Fibroblast of lung (primary cell): ENCODE measurements around the gene PDK1.

Experiments
- EZH2 ChIP-seq: IDR thresholded peaks from 2 replicates; pipeline ENCODE4 v1.5.1; 2012; ENCODE audit warnings: low read length, control low read depth, mild to moderate bottlenecking; ENCODE audit errors: missing control alignments
- TF ChIP-seq, protein P1 (sequence below), 2 donors: IDR thresholded peaks in 1 of 2; conservative IDR thresholded peaks in 1 of 2; 1 replicate in 1 of 2; 2 replicates in 1 of 2; pipeline ENCODE4 v1.5.1; 2011 to 2012; ENCODE audit warnings: low read length in 2 of 2, control low read depth in 1 of 2, inconsistent platforms in 1 of 2, low read depth in 1 of 2, mild to moderate bottlenecking in 1 of 2

GRCh38 chr2:172607379-172607928, 51.6 kb downstream of the PDK1 start:
- TF ChIP-seq, protein P1, sequence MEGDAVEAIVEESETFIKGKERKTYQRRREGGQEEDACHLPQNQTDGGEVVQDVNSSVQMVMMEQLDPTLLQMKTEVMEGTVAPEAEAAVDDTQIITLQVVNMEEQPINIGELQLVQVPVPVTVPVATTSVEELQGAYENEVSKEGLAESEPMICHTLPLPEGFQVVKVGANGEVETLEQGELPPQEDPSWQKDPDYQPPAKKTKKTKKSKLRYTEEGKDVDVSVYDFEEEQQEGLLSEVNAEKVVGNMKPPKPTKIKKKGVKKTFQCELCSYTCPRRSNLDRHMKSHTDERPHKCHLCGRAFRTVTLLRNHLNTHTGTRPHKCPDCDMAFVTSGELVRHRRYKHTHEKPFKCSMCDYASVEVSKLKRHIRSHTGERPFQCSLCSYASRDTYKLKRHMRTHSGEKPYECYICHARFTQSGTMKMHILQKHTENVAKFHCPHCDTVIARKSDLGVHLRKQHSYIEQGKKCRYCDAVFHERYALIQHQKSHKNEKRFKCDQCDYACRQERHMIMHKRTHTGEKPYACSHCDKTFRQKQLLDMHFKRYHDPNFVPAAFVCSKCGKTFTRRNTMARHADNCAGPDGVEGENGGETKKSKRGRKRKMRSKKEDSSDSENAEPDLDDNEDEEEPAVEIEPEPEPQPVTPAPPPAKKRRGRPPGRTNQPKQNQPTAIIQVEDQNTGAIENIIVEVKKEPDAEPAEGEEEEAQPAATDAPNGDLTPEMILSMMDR (conservative IDR thresholded peaks at IDR 0.05 in 1 of 2, IDR thresholded peaks at IDR 0.05 in 1 of 2; ENCODE audit: low read depth in 1 of 2, low read length in 2 of 2), result no peak
- TF ChIP-seq EZH2, result no peak
